ENCODE data around the gene ZNF436. TPM values are rescaled to one million over a fixed set of nuclear protein-coding genes. Genes with fewer than 3 reads are reported as not detected.
A peak's percentile ranks its signal among the peaks of the same experiment; 100 is the strongest.

ZNF436 gene
- total RNA-seq, 1 experiment from 2014 or later, result 14.8 TPM

DNA sequence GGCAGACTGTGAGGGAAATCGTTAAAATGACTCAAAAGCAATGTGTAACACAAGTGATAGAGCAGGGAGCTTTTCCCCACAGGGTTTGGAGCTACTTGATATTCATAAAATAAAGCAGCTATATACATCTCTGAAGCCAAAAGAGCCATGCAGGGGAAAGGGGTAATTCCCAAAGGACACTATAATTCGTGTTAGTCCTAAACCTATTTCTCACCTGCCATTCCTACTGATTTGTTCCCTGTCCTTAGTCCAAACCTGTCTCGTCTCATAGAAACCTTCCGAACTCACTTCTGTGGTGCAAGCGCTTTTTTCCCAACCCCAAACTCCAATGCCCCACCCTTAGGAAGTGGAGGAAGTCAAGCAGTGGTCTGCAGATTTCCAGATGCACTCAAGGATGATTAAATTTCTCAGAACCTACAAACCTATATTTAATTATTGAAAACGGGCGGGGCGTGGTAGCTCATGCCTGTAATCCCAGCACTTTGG lies 24.6 kb downstream of the ZNF436 start:
- Histone ChIP-seq H3K36me3 (ENCODE audit: insufficient read depth, low read length, poor library complexity, severe bottlenecking) (peaks cover 10% of the 10 kb centered on the region), H3K4me3 (ENCODE audit: low read depth, low read length, poor library complexity, severe bottlenecking) (peak overlapping the region; percentile 70), H3K27me3 (replicated peaks; ENCODE audit: insufficient read depth, low read depth, low read length, poor library complexity) (no peaks in the 10 kb centered on the region), H3K9me3 (ENCODE audit: low read depth, low read length, poor library complexity, severe bottlenecking) (no peaks in the 10 kb centered on the region), H3K27ac (ENCODE audit: low read depth, low read length, poor library complexity, severe bottlenecking) (peak overlapping the region; percentile 96), H3K4me1 (ENCODE audit: insufficient read depth, low read length, poor library complexity, severe bottlenecking) (peaks cover 9% of the 10 kb centered on the region)
- no peak for TF ChIP-seq EZH2 (IDR thresholded peaks at IDR 0.05; ENCODE audit: borderline replicate concordance, low read depth, low read length, poor library complexity, severe bottlenecking)
- TF ChIP-seq, protein P1, sequence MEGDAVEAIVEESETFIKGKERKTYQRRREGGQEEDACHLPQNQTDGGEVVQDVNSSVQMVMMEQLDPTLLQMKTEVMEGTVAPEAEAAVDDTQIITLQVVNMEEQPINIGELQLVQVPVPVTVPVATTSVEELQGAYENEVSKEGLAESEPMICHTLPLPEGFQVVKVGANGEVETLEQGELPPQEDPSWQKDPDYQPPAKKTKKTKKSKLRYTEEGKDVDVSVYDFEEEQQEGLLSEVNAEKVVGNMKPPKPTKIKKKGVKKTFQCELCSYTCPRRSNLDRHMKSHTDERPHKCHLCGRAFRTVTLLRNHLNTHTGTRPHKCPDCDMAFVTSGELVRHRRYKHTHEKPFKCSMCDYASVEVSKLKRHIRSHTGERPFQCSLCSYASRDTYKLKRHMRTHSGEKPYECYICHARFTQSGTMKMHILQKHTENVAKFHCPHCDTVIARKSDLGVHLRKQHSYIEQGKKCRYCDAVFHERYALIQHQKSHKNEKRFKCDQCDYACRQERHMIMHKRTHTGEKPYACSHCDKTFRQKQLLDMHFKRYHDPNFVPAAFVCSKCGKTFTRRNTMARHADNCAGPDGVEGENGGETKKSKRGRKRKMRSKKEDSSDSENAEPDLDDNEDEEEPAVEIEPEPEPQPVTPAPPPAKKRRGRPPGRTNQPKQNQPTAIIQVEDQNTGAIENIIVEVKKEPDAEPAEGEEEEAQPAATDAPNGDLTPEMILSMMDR (conservative IDR thresholded peaks at IDR 0.05; ENCODE audit: low read depth, low read length), result no peak
- no TSS peak for BruUV-seq (replicated peaks)
- intact Hi-C loops (cut with micrococcal nuclease; ENCODE audit: unreplicated experiment), result no loop called here
- CTCF ChIA-PET, result interaction anchor here (0.8 to 1.1 kb wide), 3 partner anchors 59 to 292 kb away, joined by 3 to 4 read pairs (median 3); no protein-coding TSS in a partner anchor
- no peak for DNase-seq (ENCODE audit: low spot score)
- POLR2A ChIA-PET (ENCODE audit: low non-redundant PET), result interaction anchor here (0.6 kb wide), 1 partner anchor 1896 kb away, joined by 3 read pairs; no protein-coding TSS in a partner anchor

DNA sequence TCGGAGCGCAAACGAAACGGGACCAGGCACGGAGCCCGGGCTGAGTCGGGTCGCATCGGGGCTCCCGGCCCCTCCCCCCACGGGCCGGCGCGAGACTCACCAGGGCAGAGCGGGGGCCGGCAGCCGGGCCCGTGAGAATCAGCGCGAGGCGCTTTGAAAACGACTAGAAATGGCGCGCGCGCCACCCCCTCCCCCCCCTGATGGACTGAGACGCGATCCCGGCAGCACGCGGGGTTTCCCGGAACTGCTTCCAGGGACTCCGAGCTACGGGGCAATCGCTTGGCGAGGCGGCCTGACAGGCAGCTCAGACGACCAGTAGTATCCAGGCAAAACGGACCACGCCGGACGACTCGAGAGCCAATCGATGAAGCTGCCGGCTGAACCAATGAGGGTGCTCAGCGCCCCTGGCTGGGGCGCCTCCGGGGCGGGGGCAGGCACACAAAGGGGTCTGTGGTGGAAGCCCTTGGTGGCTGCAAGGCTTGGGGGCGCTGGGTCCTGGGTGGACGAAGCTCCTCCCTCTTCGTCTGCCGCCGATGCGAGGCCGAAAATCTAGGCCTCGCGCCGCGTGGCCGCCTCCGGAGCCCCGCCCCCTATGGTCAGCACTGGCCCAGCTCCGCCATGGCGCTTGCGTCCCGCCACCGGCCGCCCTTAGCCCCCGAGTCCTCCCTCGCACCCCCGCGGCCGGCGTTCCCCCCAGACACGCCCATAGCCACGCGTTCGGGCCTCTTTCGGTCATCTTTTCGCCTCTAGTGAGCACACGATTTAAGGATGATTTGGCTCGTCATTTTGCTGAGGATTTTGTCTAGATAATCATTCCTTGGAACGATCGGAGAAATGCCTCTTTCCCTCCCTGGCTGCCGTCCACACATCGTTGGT lies 25.3 kb downstream of the ZNF436 start, which contains the start of gene HNRNPR:
Gene HNRNPR, minus strand, starts transcription at position 174 of the 876 bp plus-strand sequence. CDS start 3,276 bp downstream, outside the sequence.
- POLR2A ChIA-PET (ENCODE audit: low non-redundant PET), result interaction anchor here (0.6 to 0.8 kb wide), 15 partner anchors 13 to 1897 kb away, joined by 3 to 14 read pairs (median 5); partner anchors contain the start of gene RPL11
- peak within 1 kb of the TSS; percentile 70 for H3K4me3 ChIP-seq (ENCODE audit: low read depth, low read length, poor library complexity, severe bottlenecking)
- no peak for TF ChIP-seq EZH2 (IDR thresholded peaks at IDR 0.05; ENCODE audit: borderline replicate concordance, low read depth, low read length, poor library complexity, severe bottlenecking)
- TF ChIP-seq, protein P1 (conservative IDR thresholded peaks at IDR 0.05; ENCODE audit: low read depth, low read length), result no peak
- H3K36me3 ChIP-seq (ENCODE audit: insufficient read depth, low read length, poor library complexity, severe bottlenecking), result peaks cover 11% of the 10 kb centered on the region
- CTCF ChIA-PET, result interaction anchor here (0.6 to 1.1 kb wide), 7 partner anchors 10 to 293 kb away, joined by 3 to 14 read pairs (median 4); partner anchors contain the start of gene ZNF436
- H3K9me3 ChIP-seq (ENCODE audit: low read depth, low read length, poor library complexity, severe bottlenecking), result no peaks in the 10 kb centered on the region
- no peaks in the 10 kb centered on the region for H3K27me3 ChIP-seq (replicated peaks; ENCODE audit: insufficient read depth, low read depth, low read length, poor library complexity)
- H3K27ac ChIP-seq (ENCODE audit: low read depth, low read length, poor library complexity, severe bottlenecking), result peak within 1 kb of the TSS; percentile 96
- peak; percentile 100 for DNase-seq (ENCODE audit: low spot score)
- intact Hi-C loops (cut with micrococcal nuclease; ENCODE audit: unreplicated experiment), result no loop called here
- H3K4me1 ChIP-seq (ENCODE audit: insufficient read depth, low read length, poor library complexity, severe bottlenecking), result peaks cover 15% of the 10 kb centered on the region
- BruUV-seq (replicated peaks), result TSS peak; percentile 92

DNA sequence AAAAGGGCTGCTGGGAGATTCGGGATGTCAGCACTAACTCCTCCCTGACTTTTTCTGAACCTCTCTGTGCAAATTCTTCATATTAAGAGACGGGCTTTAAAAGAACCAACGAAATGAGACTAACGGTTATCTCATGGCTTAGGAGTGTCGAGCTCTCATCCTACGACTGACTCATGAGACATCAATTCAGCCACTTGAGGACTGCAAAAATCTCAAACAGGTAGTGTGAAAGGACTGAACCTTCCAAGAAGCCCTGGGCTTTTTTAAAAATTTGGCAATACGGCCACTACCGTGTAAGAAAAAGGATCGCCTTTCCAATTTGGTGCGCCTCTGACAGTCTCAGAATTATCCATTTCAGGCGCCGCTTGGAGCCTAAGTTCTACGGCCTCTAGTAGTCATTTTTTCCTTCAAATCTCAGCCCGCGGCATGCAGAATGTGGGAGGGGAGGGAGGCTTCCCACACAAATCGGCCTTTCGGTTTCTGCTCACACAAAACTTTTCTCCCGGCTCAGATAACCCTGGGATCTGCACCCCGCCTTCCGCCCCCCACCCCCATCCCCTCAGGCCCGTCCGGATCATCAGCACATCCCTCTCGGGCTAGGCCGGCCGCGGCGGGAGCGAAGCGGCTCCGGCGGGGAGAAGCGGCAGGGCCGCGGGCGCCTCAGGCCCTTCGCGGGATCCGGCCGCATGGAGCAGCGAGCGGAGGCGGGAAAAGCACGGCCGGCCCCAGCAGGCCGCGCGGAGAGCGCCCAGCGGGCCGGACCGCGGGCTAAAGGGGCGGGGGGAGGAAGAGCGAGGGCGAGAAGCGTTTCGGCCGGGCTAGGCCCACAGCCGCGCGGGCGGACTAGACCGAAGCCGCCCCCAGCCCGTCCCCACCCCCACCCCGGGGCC lies 26.2 kb downstream of the ZNF436 start:
- TF ChIP-seq, protein P1 (conservative IDR thresholded peaks at IDR 0.05; ENCODE audit: low read depth, low read length), result no peak
- no peak for TF ChIP-seq EZH2 (IDR thresholded peaks at IDR 0.05; ENCODE audit: borderline replicate concordance, low read depth, low read length, poor library complexity, severe bottlenecking)
- BruUV-seq (replicated peaks), result no TSS peak
- intact Hi-C loops (cut with micrococcal nuclease; ENCODE audit: unreplicated experiment), result no loop called here
- peak overlapping the region; percentile 96 for H3K27ac ChIP-seq (ENCODE audit: low read depth, low read length, poor library complexity, severe bottlenecking)
- H3K9me3 ChIP-seq (ENCODE audit: low read depth, low read length, poor library complexity, severe bottlenecking), result no peaks in the 10 kb centered on the region
- peak; percentile 71 for DNase-seq (ENCODE audit: low spot score)
- ChIA-PET POLR2A (ENCODE audit: low non-redundant PET) (interaction anchor here (0.6 to 0.8 kb wide), 7 partner anchors 14 to 665 kb away, joined by 3 to 14 read pairs (median 5); no protein-coding TSS in a partner anchor), CTCF (interaction anchor here (1.1 kb wide), 1 partner anchor 60 kb away, joined by 4 read pairs; no protein-coding TSS in a partner anchor)
- H3K4me3 ChIP-seq (ENCODE audit: low read depth, low read length, poor library complexity, severe bottlenecking), result peak overlapping the region; percentile 70
- H3K4me1 ChIP-seq (ENCODE audit: insufficient read depth, low read length, poor library complexity, severe bottlenecking), result peaks cover 23% of the 10 kb centered on the region
- H3K27me3 ChIP-seq (replicated peaks; ENCODE audit: insufficient read depth, low read depth, low read length, poor library complexity), result no peaks in the 10 kb centered on the region
- peaks cover 12% of the 10 kb centered on the region for H3K36me3 ChIP-seq (ENCODE audit: insufficient read depth, low read length, poor library complexity, severe bottlenecking)

Data from A673 (cell line).